Forelimb muscle (tissue), 1 donor: ENCODE measurements around the gene CTBP2. TPM values are rescaled to one million over a fixed set of nuclear protein-coding genes. Genes with fewer than 3 reads are reported as not detected.
"Not testable (repeated sequence)": the region's sequence is repeated elsewhere in the genome, so short reads cannot be mapped to it uniquely, and the experiment has no call there.

Experiments
- DNase-seq: peaks from one replicate; pipeline ENCODE4 v3.0.0-alpha.2; 2013; ENCODE audit warnings: low read depth
- polyA plus RNA-seq: library from polyadenylated mRNA; unstranded; fragments of 120-200 nt; gene quantifications from one replicate; pipeline ENCODE4 v1.2.1, GENCODE V29; 2013; ENCODE audit not compliant: insufficient read length

The CTBP2 gene
- polyA plus RNA-seq, 1 donor: 34.1 TPM

DNA sequence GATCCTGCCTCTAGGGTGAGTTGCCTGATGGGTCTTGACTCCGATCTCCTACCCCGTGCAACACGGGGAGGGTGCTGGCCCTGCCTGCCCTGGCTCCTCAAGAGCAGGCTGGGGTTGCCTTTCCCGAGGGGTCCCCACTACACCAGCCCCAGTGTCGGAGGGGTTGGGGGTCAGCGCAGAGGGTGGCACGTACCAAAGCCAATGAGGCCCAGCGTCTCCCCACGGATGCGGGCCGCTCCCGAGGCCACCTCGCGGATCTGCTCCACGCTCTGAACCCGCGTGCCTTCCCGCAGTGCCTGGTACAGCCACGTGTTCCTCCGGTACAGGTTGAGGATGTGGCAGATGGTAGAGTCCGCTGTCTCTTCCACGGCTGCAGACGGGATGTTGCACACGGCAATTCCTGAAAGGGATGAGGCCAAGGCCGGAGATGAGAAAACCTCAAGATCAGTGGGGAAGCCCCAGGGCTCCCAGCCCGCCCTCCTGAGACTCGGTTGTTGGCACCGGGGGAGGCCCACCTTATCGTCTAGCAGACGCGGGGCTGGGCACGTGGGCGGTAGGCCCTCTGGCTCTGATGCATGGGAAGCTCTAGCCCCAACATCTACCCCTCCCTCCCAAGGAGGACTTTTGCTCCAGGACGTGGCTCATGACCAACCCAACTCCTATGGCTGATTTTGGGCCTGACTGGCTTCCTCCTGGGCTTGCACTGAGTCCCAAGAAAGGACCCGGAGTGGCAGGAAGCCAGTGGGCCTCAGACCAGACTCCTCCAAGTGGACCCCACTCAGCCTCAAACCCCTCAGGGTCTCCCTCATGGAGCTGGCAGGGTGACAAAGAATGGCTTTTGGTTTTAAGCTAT, 162.4 kb downstream of the CTBP2 start:
- no peak for DNase-seq

DNA sequence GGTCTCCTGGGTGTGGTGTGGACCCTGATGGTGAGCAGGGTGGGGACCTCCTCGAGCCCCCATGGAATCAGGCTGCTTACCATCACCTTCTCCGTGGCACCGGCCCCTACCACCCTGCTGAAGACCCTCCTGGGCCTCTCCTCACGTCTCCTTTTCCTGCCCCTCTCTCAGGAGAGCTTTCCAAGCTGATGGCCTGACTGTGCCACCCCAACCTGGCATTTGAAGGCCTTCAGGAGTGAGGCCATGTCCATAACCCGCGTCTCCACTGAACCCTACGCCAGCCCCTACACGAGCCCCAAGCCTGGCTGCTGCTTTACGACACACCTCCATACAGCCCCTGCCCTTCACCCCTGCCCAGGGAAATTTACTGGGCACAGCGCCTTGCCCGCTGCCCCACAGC, 163.1 kb downstream of the CTBP2 start:
- DNase-seq: no peak

DNA sequence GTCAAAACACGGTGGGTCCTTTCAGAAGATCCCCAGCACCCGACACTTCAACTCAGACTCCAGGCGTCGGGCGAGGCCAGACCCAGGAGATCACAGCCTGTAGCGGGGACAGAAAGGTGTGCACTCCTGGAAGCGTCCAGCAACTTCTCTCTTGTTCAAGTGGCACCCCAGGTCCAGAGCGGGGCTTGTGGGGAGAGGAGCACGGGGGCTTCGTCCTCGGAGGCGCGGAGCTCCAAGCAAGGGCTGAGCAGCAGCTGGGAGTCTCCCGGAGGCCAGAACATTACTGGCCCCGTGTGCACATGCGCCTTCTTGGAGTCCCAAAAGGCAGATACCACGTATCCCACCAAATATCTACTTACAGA, 163.5 kb downstream of the CTBP2 start:
- DNase-seq: no peak

DNA sequence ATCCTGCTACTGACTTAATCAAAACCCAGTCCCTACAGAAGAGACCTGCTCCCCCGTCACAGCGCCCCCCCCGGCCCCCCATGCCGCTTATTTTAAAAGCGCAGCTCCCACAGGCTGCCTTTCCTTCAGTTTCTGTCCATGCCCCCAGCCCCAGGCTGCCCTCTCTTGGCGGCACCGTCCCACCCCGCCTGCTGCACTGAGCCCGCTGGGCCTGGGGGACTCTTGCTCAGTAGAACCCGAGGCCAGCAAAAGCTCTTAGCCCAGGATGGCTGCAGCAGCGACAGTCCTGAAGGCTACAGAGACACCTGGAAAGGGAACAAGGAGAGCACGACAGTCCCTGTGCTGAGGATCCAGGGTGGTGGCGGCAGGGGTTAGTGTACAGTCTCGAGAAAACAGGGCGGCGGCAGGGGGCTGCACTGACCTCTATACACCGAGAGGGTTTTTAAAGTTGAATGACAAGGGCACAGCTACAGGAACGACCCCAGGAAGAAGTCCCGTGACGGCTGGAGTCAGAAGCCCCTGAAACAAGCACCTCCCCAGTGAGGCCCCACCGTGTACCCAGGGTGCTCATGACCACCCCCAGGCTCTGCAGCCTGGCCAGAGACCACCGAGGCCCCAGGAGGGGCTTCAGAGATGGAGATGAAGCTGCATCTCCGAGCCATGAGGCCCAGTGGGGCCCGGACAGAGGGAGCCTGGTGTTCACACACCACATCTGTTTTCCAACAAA, 164.1 kb downstream of the CTBP2 start:
- no peak for DNase-seq

DNA sequence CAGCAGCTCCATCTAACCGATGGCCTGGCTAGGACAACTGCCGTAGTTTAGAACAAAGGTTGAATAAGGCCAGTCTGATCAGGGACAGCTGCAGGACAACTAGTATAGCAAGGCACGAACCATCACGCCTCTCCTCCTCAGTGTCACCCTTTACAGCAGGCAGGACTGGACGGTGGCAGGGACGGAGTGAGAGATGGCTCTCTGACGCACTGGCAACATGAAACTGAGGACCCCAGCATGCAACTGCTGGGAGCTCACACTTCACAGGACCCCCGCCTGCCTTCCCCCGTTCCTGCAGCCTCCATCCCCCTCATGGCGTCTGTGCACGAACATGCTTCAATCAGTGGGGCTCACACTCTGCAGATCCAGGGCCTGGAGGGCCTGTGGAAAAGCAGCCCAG, 164.8 kb downstream of the CTBP2 start:
- no peak for DNase-seq

DNA sequence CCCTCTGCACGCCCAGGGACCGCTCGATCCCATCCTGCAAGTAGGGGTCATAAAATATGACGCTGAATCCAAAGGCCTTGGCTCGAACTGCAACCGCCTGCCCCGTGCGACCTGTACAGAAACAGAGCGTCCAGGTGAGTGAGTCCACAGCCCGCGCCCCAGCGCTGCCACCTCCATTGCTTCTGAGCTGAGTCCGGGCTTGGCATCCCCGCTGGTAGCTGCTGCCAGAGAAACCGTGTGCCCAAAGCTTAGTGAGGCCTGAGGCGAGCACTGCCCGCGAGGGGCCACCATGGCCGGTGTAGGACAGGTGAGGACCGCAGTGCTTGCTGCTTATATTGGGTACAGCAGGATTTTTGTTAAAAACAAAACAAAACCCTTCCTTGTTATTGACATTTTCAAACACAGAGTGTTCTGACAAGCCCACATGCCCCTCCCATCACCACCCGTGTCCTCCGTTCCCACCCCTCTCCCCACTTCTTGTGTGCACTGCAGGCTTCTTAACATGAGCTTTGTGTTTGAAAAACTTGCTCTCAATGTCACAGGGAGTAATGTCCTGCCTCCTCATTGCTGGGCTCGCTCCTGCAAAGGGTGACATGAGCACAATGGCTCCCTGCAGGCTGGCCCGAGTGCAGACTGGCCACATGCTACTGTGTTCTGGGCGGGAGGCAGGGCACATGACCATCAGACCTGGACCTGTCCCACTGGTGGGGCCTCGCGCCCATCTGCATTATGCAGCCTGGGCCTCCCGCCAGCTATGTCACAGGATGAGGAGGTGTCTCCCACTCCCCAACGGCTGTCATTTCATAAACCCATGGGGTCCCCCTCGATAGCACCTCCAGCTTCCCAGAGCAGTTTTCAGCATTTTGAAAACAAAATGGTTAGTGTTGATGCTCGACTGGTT, 165.5 kb downstream of the CTBP2 start:
- no peak for DNase-seq

DNA sequence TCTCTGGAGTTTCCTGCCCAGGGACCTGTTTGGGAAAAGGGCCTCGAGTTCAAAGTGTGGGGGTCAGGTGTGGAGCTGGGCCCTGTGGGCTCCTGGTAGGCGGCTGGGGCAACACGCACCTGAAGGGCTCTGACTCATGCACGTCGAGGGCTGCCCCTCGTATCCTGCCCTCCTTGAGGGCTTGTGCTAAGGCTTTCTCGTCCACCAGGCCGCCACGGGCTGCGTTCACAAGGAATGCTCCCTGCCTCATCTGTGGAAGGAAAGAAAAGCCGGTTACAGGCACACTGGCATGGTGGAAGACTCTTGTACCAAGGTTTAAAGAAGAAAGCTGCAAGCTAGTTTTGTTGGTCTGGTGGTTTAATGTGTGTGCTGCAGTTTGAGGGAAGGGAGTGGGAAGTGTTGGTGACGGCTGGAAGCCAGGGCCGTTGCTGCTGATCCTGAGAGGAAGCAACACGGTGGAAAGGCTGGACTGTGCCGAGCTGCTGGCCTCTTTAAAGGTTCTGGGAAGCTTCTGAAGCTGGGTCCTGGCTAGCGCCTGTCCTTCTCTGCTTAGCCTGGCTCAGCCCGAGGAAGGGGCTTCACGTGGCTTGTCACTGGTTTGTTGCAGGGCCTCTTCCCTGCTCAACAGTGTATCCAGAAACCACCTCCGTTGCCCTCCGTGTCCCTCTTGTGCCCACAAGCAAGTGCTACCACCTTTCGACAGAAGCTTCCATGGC, 166.5 kb downstream of the CTBP2 start:
- DNase-seq: no peak

DNA sequence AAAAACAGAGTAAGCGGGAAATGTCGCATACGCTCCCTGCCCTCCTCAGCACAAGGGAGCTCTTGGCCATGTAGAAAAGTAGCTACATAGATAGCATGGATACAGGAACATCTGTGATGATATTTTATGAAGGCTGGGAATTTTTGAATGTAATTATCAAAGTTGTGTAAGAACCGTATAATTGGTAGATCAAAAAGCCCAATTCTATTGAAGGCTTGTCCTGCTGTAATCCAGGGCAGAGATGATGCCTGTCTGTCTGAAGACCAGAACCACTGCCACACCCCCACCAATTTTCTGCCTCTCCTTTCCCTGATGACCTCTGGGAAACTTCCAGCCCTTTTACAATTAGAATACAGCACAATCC, 167.0 kb downstream of the CTBP2 start:
- DNase-seq: no peak

DNA sequence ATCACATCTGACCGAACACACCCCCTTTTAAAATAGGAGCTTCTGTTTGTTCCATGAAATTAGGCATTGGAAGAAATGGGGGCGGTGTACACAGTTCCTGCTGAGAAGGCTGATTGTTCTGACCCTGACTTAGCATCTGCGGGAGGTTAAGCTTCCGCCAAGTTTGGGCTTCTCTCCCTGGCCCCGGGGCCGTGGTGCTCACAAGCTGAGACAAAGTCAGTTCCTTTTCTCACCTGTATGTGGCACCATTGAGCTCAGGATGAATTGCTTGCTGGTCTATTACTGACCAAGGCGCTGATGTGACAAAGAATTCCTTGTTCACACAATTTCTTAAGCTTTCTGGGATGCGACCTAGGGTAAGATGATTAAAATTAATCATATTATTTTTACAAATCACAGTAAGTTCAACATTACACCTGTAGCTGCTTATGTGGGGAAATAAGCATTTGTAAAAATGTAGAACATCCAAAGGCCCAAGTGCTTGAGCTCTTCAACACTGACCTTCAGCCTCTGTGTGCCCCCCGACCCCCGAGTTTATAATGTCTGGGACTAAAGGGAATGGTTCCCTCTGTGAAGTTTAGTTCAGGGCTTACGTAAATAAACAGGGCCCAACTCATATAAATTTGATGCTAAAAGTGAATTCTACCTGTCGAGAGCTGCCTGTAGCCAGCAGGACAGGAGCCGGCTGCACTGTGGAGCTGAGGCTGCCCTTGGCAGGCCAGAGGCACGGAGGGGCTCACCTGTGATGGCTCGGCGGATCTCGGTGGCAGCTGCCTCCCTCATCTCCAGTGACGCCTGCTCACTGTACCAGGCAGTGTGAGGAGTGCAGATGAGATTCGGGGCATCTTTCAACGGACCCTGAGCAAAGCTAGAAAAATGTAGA, 167.7 kb downstream of the CTBP2 start:
- no peak for DNase-seq

DNA sequence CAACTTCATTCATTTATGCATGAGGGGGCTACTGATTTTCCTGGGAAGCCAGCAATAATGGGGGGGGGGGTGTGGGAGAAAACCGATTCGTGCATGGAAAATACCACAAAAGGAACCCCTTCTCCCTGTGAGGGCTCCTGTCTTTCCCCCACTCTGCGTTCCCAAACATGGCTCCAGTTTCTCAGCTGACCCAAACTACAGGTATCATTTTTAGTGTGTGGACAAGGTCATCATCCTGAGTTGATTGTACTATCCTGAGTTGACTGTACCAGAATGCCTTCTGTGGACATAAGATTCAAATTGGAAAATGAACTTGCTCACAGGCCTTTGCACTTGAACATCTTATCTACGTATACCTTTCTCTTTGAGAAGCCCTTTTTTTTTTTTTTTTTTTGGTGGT, 168.5 kb downstream of the CTBP2 start:
- DNase-seq: no peak

DNA sequence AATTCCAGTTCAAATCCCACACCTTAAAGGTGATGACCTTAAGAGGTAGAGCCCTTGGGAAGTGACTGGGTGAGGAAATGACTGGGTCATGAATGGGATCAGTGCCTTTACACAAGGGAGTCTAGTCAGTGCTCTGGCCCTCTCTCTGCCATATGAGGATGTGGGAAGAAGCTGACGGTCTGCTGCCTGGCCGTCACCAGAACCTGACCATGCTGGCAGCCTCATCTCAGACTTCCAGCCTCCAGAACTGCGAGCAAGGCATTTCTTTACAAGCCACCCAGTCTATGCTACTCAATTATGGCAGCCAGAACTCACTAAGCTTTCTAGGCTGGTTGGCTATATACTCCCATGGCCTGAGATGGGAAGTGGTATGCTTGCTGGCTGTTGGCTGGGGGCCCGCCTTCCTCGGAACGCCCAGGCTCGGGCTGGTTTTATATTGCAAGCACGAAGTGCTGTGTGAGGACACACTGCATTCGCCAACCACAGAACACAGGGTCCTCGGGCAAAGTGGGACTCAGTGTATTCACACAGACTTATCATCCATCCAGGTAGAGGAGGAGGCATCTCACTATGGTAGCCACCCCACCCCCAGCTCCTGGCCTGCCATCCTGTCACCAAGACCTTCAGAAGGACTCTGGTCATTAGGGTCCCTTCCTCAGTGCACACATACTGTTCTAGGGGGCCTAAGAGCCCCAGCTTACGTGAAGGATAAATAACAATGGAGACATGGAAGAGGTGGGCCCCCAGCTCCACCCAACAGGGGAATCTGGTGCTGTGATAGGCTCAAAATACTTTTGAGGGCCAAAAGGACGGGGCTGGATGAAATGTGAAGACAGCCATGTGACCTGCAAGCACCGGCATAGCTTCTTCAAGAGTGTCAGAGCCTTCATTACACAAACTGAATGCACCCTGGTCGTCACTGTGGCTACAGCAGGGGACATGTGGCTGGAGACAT, 169.4 kb downstream of the CTBP2 start:
- no peak for DNase-seq

DNA sequence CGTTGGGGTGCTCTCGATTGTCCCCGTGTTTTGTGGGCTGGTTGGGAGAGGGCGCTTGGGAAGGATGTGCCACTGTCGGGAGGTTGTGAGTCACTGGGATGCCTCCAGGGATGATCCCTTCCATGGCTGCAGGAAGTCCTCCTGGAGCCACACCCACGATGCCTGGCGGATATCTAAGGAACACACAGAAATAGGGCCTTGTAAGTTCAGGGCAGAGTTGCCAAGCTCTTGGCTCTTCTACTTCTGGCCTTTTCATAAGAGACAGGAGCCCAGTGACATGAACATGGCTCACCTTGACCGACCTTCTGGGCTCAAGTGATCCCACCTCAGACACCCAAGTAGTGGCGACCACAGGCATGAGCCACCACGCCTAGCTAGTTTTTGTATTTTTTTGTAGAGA, 170.8 kb downstream of the CTBP2 start:
- DNase-seq: no peak

DNA sequence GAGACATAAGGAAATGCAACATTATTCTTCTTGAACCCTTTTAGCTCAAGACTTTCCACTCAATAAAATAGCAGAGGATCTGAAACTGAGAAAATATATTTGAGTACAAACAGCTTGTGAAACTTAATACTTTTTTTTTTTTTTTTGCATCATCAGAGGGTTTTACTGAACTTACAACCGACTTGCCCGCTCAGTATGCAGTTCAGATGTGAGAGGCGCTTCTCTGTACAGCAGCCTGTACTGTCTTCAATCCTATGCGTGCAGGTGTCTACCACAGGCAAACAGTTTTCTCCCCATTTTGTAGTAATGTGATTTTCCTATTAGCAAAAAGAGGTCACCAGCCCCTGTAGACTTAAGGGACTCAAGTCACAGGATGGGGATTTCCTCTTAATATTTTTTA, 171.6 kb downstream of the CTBP2 start:
- DNase-seq: not testable (repeated sequence)

DNA sequence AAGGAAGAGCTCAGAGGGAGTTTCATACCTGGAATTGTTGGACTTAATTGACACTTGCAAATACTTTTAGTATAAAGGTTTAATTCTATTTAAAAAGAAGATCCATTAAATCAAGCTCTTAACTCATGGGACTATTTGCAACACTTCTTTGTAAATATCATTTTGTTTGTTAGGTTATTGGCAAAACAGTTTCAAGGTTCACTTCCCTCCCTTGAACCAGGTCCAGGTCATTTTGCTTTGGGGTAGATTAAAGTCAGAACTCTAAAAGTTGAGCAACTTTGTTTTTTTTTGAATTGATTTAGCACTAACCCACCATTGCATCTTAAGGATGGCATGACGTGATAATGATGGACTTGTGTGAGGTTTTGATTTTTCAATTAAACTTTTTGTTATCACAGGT, 172.6 kb downstream of the CTBP2 start:
- DNase-seq: no peak

DNA sequence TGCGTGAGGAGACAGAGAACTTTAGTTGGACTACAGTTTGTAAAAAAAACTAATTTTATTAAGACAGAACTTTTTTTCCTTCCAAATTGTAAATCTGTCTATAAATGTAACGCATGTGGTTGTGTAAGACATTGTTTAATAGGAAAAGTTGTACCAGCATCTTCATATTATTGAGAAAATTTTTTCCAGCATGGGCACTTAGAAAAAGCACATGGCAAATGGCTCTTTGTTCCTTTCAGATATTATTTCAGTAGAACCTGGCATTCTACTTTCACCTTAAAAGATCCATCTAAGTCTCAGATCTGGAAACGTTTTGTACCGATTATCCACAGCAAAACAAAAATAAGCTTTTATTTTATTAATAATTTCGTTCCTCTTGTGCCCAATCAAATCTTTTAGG, 175.2 kb downstream of the CTBP2 start:
- no peak for DNase-seq

DNA sequence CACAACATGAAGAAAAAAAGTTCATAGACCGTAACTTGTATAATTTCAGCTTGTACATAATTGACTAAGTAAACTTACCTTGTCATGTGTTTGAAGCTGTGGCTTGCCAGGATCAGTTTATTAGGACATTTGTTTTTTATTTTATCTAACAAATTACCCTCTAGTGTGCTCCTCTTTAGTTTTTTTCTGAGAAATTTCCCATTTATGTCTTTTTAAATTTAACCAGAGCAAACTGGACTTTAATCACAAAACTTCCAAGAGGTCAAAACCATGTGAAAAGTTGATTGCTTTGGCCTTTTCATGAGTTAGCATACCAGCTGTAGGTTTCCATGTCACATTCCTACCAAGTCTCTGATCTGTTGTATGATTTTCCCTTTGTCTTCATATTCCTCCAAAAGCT, 176.0 kb downstream of the CTBP2 start:
- no peak for DNase-seq

DNA sequence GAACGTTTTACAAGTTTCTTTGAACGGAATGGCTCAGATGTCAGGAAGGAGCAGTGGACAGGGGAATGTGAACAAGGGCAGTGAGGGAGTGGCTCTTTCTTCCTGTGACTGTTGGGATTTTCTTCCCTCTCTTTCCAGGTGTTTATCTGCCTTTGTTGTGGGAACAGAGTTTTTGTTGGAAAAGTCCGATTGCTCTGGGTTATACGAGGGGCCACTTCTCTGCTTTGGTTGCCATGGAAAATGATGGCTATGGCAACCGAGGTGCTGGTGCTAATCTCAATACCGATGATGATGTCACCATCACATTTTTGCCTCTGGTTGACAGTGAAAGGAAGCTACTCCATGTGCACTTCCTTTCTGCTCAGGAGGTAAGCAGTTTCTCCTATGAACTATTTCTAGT, 177.0 kb downstream of the CTBP2 start:
- no peak for DNase-seq

DNA sequence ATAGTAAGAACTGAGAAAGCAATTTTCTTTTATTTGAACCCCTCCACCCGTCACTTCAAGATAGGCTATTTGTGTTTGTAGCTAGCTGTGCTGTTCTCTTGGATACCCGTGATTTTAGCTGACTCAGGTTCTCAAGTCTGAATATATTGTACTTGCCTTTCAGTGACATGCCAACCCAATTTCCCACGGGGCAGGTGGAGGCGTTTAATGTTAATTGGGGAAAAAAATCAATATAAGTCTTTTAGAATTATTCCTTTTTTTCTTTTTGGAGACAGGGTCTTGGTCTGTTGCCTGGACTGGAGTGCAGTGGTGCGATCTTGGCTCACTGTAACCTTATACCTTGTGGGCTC, 182.0 kb downstream of the CTBP2 start:
- DNase-seq: no peak

DNA sequence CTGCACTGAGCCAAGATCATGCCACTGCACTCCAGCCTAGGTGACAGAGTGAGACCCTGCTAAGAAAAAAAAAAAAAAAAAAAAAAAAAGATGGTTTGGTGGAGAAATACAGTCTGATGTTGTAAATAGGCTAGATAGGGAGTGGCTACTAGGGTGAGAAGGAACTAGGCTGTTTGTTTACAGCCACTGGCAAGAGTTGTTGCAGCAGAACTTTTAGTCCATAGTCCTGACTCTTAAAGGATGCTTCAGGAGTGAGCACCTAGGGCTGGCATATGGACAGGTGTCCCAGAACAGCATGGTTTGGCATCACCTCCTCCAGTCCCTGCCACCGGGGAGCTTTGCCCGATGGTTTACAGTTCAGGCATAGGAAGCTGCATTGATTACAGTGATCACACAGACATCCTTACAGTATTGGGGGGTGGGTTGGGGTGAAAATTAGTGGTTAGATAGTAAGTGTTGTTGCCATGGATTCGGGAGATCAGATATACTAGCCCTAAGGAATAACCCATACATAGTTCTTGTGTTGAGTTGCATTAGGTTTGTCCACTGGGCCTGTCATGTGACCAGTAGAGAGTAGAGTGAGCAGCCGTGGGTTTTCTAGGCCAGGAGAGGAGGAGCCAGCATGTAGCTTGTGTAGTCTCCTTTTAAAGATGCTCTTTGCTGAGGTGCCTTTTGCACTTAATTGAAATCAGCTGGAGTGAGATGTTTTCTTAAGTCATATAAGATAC, 182.6 kb downstream of the CTBP2 start:
- DNase-seq: no peak
